MCF 10A (cell line): ENCODE data around the gene OTULIN. TPM values are rescaled to one million over a fixed set of nuclear protein-coding genes. Genes with fewer than 3 reads are reported as not detected.

Source experiments
- BruUV-seq: library from RNA; stranded (reverse); fragments of 400-500 nt; replicated peaks from 2 replicates; lab custom pipeline; 2021; lab: Mats Ljungman, UMichigan
- CTCF ChIA-PET: fragments of 300-600 bp; sonication (Branson Sonifier 250); formaldehyde crosslinking; extraction: SDS; loops from one replicate; lab custom pipeline; 2021; ENCODE audit warnings: antibody characterized with exemption, inconsistent platforms; lab: Yijun Ruan, JAX
- POLR2A ChIA-PET: fragments of 300-600, 350-650 bp; sonication (Branson Sonifier 250); formaldehyde crosslinking; extraction: SDS; loops from one replicate; lab custom pipeline; 2020; ENCODE audit warnings: antibody characterized with exemption, inconsistent platforms; lab: Yijun Ruan, JAX
- DNase-seq: peaks from one replicate; pipeline ENCODE4 v3.0.0-alpha.2; 2018; ENCODE audit not compliant: unreplicated experiment
- H3K27ac Mint-ChIP-seq: one replicate; pipeline ENCODE4 v1.8.0; 2022; ENCODE audit warnings: mild to moderate bottlenecking, low read depth, mixed read lengths; ENCODE audit not compliant: unreplicated experiment
- H3K27me3 Mint-ChIP-seq: one replicate; pipeline ENCODE4 v1.8.0; 2022; ENCODE audit warnings: mixed read lengths; ENCODE audit not compliant: insufficient read depth, unreplicated experiment
- H3K36me3 Mint-ChIP-seq: one replicate; pipeline ENCODE4 v1.8.0; 2022; ENCODE audit warnings: mild to moderate bottlenecking, moderate library complexity, mixed read lengths; ENCODE audit not compliant: insufficient read depth, unreplicated experiment
- H3K4me1 Mint-ChIP-seq: one replicate; pipeline ENCODE4 v1.8.0; 2022; ENCODE audit warnings: mixed read lengths; ENCODE audit not compliant: insufficient read depth, unreplicated experiment
- H3K4me3 Mint-ChIP-seq: one replicate; pipeline ENCODE4 v1.8.0; 2022; ENCODE audit warnings: mild to moderate bottlenecking, moderate library complexity, mixed read lengths; ENCODE audit not compliant: unreplicated experiment
- H3K9me3 Mint-ChIP-seq: one replicate; pipeline ENCODE4 v1.8.0; 2022; ENCODE audit warnings: mixed read lengths; ENCODE audit not compliant: unreplicated experiment
- CTCF ChIP-seq: fragments of 200-600 bp; IDR thresholded peaks from one replicate; pipeline ENCODE4 v1.8.0; 2022; ENCODE audit warnings: antibody characterized with exemption, mild to moderate bottlenecking; ENCODE audit not compliant: unreplicated experiment
- intact Hi-C: fragments of 100-400 bp; cut with micrococcal nuclease; formaldehyde crosslinking; loops from 2 replicates; pipeline ENCODE4 v1.14.1; 2022
- total RNA-seq: library from RNA; stranded (reverse); gene quantifications from 2 replicates; pipeline ENCODE4 v1.2.3, GENCODE V29; 2022

The OTULIN gene
- total RNA-seq, 1 experiment from 2014 or later, result 34.6 TPM

GRCh38 chr5:14669975-14670374 is 5.5 kb downstream of the OTULIN start:
- POLR2A ChIA-PET, result interaction anchor here (0.7 to 2.7 kb wide), 5 partner anchors 9 to 16 kb away, joined by 3 to 14 read pairs (median 3); no protein-coding TSS in a partner anchor
- BruUV-seq, result no TSS peak

GRCh38 chr5:14671414-14671813 is 6.9 kb downstream of the OTULIN start:
- Mint-ChIP-seq H3K27ac (peak overlapping the region; percentile 68), H3K4me3 (no peak overlapping the region), H3K36me3 (peaks cover 24% of the 10 kb centered on the region), H3K9me3 (no peaks in the 10 kb centered on the region), H3K27me3 (no peaks in the 10 kb centered on the region), H3K4me1 (peaks cover 71% of the 10 kb centered on the region)
- intact Hi-C loops, result no loop called here
- BruUV-seq, result no TSS peak
- CTCF ChIA-PET, result interaction anchor here (0.7 to 4.5 kb wide), 2 partner anchors 9 to 13 kb away, joined by 4 to 33 read pairs; no protein-coding TSS in a partner anchor
- no peak for TF ChIP-seq CTCF
- POLR2A ChIA-PET, result no interaction called here
- no peak for DNase-seq

More at GRCh38 chr5:14669975-14670374, 5.5 kb downstream of the OTULIN start:
- Mint-ChIP-seq H3K36me3 (peaks cover 23% of the 10 kb centered on the region), H3K27me3 (no peaks in the 10 kb centered on the region), H3K27ac (peak overlapping the region; percentile 31), H3K4me1 (peaks cover 68% of the 10 kb centered on the region), H3K9me3 (no peaks in the 10 kb centered on the region), H3K4me3 (no peak overlapping the region)
- CTCF ChIA-PET, result interaction anchor here (0.6 to 4.5 kb wide), 4 partner anchors 15 to 326 kb away, joined by 3 to 33 read pairs (median 4); no protein-coding TSS in a partner anchor
- peak; percentile 41 for DNase-seq
- TF ChIP-seq CTCF, result no peak
- intact Hi-C loops, result no loop called here

- BruUV-seq, result no TSS peak
- no peak for TF ChIP-seq CTCF
- peaks cover 20% of the 10 kb centered on the region for H3K36me3 Mint-ChIP-seq
- POLR2A ChIA-PET, result interaction anchor here (0.7 to 1.7 kb wide), 3 partner anchors 8 to 48 kb away, joined by 3 to 5 read pairs (median 3); partner anchors contain the start of gene OTULIN
- H3K4me3 Mint-ChIP-seq, result no peak overlapping the region
- H3K4me1 Mint-ChIP-seq, result peaks cover 68% of the 10 kb centered on the region
- no peaks in the 10 kb centered on the region for H3K27me3 Mint-ChIP-seq
- H3K9me3 Mint-ChIP-seq, result no peaks in the 10 kb centered on the region
- peak overlapping the region; percentile 68 for H3K27ac Mint-ChIP-seq
- intact Hi-C loops, result no loop called here
- DNase-seq, result no peak
- CTCF ChIA-PET, result interaction anchor here (4.5 kb wide), 1 partner anchor 12 kb away, joined by 33 read pairs; no protein-coding TSS in a partner anchor
Observed at GRCh38 chr5:14672082-14672481, 7.6 kb downstream of the OTULIN start.

- TF ChIP-seq CTCF, result no peak
Observed at GRCh38 chr5:14672484-14673394, 8.2 kb downstream of the OTULIN start.

More at GRCh38 chr5:14672484-14673394, 8.2 kb downstream of the OTULIN start:
- POLR2A ChIA-PET, result interaction anchor here (0.7 to 1.7 kb wide), 4 partner anchors 8 to 47 kb away, joined by 3 to 6 read pairs (median 4); partner anchors contain the start of gene OTULIN
- Mint-ChIP-seq H3K4me3 (no peak overlapping the region), H3K9me3 (no peaks in the 10 kb centered on the region), H3K4me1 (peaks cover 67% of the 10 kb centered on the region), H3K27ac (no peak overlapping the region), H3K27me3 (no peaks in the 10 kb centered on the region), H3K36me3 (peaks cover 26% of the 10 kb centered on the region)
- intact Hi-C loops, result no loop called here
- DNase-seq, result peak; percentile 48
- BruUV-seq, result no TSS peak
- CTCF ChIA-PET, result interaction anchor here (4.5 kb wide), 1 partner anchor 12 kb away, joined by 33 read pairs; no protein-coding TSS in a partner anchor
